H9 (cell line): ENCODE data around the gene CDH20. TPM values are rescaled to one million over a fixed set of nuclear protein-coding genes. Genes with fewer than 3 reads are reported as not detected.

ENCODE experiments used
- DNase-seq: peaks from one replicate; pipeline ENCODE4 v3.0.0-alpha.2; 2017
- H2AFZ ChIP-seq: one replicate; pipeline ENCODE4 v1.6.1; 2013; ENCODE audit warnings: mild to moderate bottlenecking, low read length, control low read depth, moderate library complexity
- H2AK5ac ChIP-seq: 2 replicates; pipeline ENCODE4 v1.6.1; 2013; ENCODE audit warnings: low read length, control low read depth, mixed read lengths; ENCODE audit not compliant: insufficient read length
- H2BK120ac ChIP-seq: one replicate; pipeline ENCODE4 v1.6.1; 2013; ENCODE audit warnings: low read depth, mild to moderate bottlenecking, low read length, control low read depth, inconsistent platforms; ENCODE audit not compliant: poor library complexity, severe bottlenecking
- H2BK12ac ChIP-seq: 2 replicates; pipeline ENCODE4 v1.6.1; 2013; ENCODE audit warnings: low read length, control low read depth, mixed read lengths, low read depth; ENCODE audit not compliant: insufficient read length
- H2BK15ac ChIP-seq: 2 replicates; pipeline ENCODE4 v1.6.1; 2013; ENCODE audit warnings: low read depth, low read length, control low read depth
- H2BK20ac ChIP-seq: one replicate; pipeline ENCODE4 v1.6.1; 2013; ENCODE audit warnings: low read depth, mild to moderate bottlenecking, low read length, control low read depth, inconsistent platforms; ENCODE audit not compliant: poor library complexity, severe bottlenecking
- H2BK5ac ChIP-seq: 2 replicates; pipeline ENCODE4 v1.6.1; 2013; ENCODE audit warnings: low read length, control low read depth, mixed read lengths; ENCODE audit not compliant: insufficient read length
- H3K14ac ChIP-seq: 2 replicates; pipeline ENCODE4 v1.6.1; 2013; ENCODE audit warnings: low read length, control low read depth; ENCODE audit not compliant: insufficient read depth
- H3K18ac ChIP-seq: 2 replicates; pipeline ENCODE4 v1.6.1; 2013; ENCODE audit warnings: low read depth, mild to moderate bottlenecking, mixed read lengths, low read length, control low read depth; ENCODE audit not compliant: insufficient read length
- H3K23ac ChIP-seq: 2 replicates; pipeline ENCODE4 v1.6.1; 2013; ENCODE audit warnings: low read length, control low read depth, mixed read lengths, low read depth; ENCODE audit not compliant: insufficient read length
- H3K23me2 ChIP-seq: 2 replicates; pipeline ENCODE4 v1.6.1; 2013; ENCODE audit warnings: low read depth, mild to moderate bottlenecking, mixed read lengths, low read length, control low read depth; ENCODE audit not compliant: insufficient read length, poor library complexity, severe bottlenecking
- H3K27ac ChIP-seq: 2 replicates; pipeline ENCODE4 v1.5.1; 2013; ENCODE audit warnings: low read length, control low read depth, mixed read lengths, low read depth; ENCODE audit not compliant: insufficient read length
- H3K27me3 ChIP-seq: 2 replicates; pipeline ENCODE4 v1.6.1; 2013; ENCODE audit warnings: low read length, control low read depth, inconsistent platforms; ENCODE audit not compliant: insufficient read depth
- H3K4ac ChIP-seq: 2 replicates; pipeline ENCODE4 v1.6.1; 2013; ENCODE audit warnings: low read depth, mild to moderate bottlenecking, control low read depth, inconsistent platforms, low read length, moderate library complexity
- H3K4me1 ChIP-seq: 2 replicates; pipeline ENCODE4 v1.6.1; 2013; ENCODE audit warnings: low read length, control low read depth, inconsistent platforms; ENCODE audit not compliant: insufficient read depth
- H3K4me2 ChIP-seq: 2 replicates; pipeline ENCODE4 v1.6.1; 2013; ENCODE audit warnings: low read length, control low read depth, mixed read lengths; ENCODE audit not compliant: insufficient read length, insufficient read depth
- H3K56ac ChIP-seq: 2 replicates; pipeline ENCODE4 v1.6.1; 2013; ENCODE audit warnings: low read depth, mild to moderate bottlenecking, mixed read lengths, low read length, control low read depth; ENCODE audit not compliant: insufficient read length
- H3K79me1 ChIP-seq: 2 replicates; pipeline ENCODE4 v1.6.1; 2013; ENCODE audit warnings: low read depth, mild to moderate bottlenecking, moderate library complexity, low read length, control low read depth, inconsistent platforms; ENCODE audit not compliant: insufficient read depth, poor library complexity, severe bottlenecking
- H3K79me2 ChIP-seq: 2 replicates; pipeline ENCODE4 v1.6.1; 2013; ENCODE audit warnings: low read length, control low read depth, inconsistent platforms; ENCODE audit not compliant: insufficient read depth
- H3K9ac ChIP-seq: 2 replicates; pipeline ENCODE4 v1.6.1; 2013; ENCODE audit warnings: low read length, control low read depth, mixed read lengths; ENCODE audit not compliant: insufficient read length; ENCODE audit errors: extremely low read depth
- H3K9me3 ChIP-seq: one replicate; pipeline ENCODE4 v1.6.1; 2013; ENCODE audit warnings: low read depth, low read length, inconsistent platforms; ENCODE audit not compliant: control insufficient read depth
- H3T11ph ChIP-seq: one replicate; pipeline ENCODE4 v1.6.1; 2013; ENCODE audit warnings: mild to moderate bottlenecking, low read length, control low read depth, inconsistent platforms
- H4K20me1 ChIP-seq: one replicate; pipeline ENCODE4 v1.6.1; 2013; ENCODE audit not compliant: control insufficient read depth, insufficient read length, insufficient read depth
- H4K5ac ChIP-seq: 2 replicates; pipeline ENCODE4 v1.6.1; 2013; ENCODE audit warnings: low read depth, mild to moderate bottlenecking, mixed read lengths, low read length, control low read depth; ENCODE audit not compliant: insufficient read length
- H4K8ac ChIP-seq: replicated peaks from 2 replicates; pipeline ENCODE4 v1.6.1; 2013; ENCODE audit warnings: low read length, control low read depth, mixed read lengths, low read depth; ENCODE audit not compliant: insufficient read length
- H4K91ac ChIP-seq: 2 replicates; pipeline ENCODE4 v1.6.1; 2013; ENCODE audit warnings: low read depth, mild to moderate bottlenecking, moderate library complexity, mixed read lengths, low read length, control low read depth; ENCODE audit not compliant: insufficient read length
- H3K27ac Mint-ChIP-seq, 3 experiments: 2 replicates in 2 of 3; 3 replicates in 1 of 3; pipeline ENCODE4 v1.8.0; 2020 to 2021; ENCODE audit warnings: mixed read lengths in 3 of 3, mild to moderate bottlenecking in 1 of 3, moderate library complexity in 1 of 3
- H3K27me3 Mint-ChIP-seq: 2 replicates; pipeline ENCODE4 v1.8.0; 2021; ENCODE audit warnings: low read depth, mild to moderate bottlenecking, moderate library complexity, mixed read lengths
- H3K36me3 Mint-ChIP-seq, 3 experiments: 2 replicates in 2 of 3; 3 replicates in 1 of 3; pipeline ENCODE4 v1.8.0; 2020 to 2021; ENCODE audit warnings: low read depth in 3 of 3, mixed read lengths in 3 of 3; ENCODE audit not compliant: insufficient read depth in 1 of 3
- H3K4me1 Mint-ChIP-seq, 2 experiments: 2 replicates each; pipeline ENCODE4 v1.8.0; 2020; ENCODE audit warnings: mixed read lengths in 2 of 2
- H3K4me3 Mint-ChIP-seq, 2 experiments: 2 replicates in 1 of 2; 3 replicates in 1 of 2; pipeline ENCODE4 v1.8.0; 2020 to 2021; ENCODE audit warnings: mild to moderate bottlenecking in 2 of 2, mixed read lengths in 2 of 2, moderate library complexity in 1 of 2
- H3K9me3 Mint-ChIP-seq, 2 experiments: 2 replicates in 1 of 2; 3 replicates in 1 of 2; pipeline ENCODE4 v1.8.0; 2020; ENCODE audit warnings: mild to moderate bottlenecking in 2 of 2, mixed read lengths in 2 of 2, moderate library complexity in 1 of 2
- CTCF ChIP-seq: fragments of 200-600 bp; sonication (generic); conservative IDR thresholded peaks from 3 replicates; pipeline ENCODE4 v1.8.0; 2021; ENCODE audit warnings: antibody characterized with exemption, mild to moderate bottlenecking
- WGBS: extraction: QIAGEN DNeasy Blood & Tissue Kit; methylation state at CpG from one replicate; pipeline ENCODE4 v1.1.7; 2013; ENCODE audit warnings: missing lambda C conversion rate, low lambda C conversion rate, mixed read lengths; ENCODE audit not compliant: insufficient read length; ENCODE audit errors: extremely low coverage; 5-methylcytosine and 5-hydroxymethylcytosine counted together
- total RNA-seq: library from RNA; stranded (reverse); gene quantifications from 2 replicates; pipeline ENCODE4 v1.2.1, GENCODE V29; 2021

The CDH20 gene
- total RNA-seq, 1 experiment from 2014 or later, result not detected

DNA sequence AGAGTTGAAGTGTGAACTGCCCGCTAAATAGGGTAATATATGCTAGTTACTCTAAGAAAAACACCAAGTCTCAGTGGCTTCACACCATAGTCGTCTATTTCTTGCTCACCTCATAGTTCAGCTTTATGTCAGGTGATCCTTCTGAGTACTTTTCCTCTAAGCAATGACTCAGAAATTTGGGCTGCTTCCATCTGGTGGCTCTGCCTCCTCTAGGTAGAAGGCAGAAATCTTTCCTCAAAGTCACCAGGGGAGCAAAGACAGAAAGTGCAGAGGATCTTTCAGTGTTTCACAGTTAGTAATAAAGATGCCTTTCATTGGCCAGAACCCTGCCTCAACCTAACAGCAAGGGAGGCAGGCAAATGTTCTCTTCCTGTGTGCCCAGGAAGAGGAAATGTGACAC lies 17.3 kb downstream of the CDH20 start:
- no peak overlapping the region for H3K23ac ChIP-seq
- H3K27ac Mint-ChIP-seq, result no peak overlapping the region
- H3K23me2 ChIP-seq, result no peaks in the 10 kb centered on the region
- no peak overlapping the region for H2BK15ac ChIP-seq
- H3K79me2 ChIP-seq, result no peaks in the 10 kb centered on the region
- no peak overlapping the region for H3K56ac ChIP-seq
- H4K8ac ChIP-seq, result no peak overlapping the region
- no peaks in the 10 kb centered on the region for H3K27me3 ChIP-seq
- no peak overlapping the region for H2BK20ac ChIP-seq
- H3K9ac ChIP-seq, result no peak overlapping the region
- H2BK5ac ChIP-seq, result no peak overlapping the region
- no peaks in the 10 kb centered on the region for H3K9me3 Mint-ChIP-seq
- no peak overlapping the region for H2BK12ac ChIP-seq
- no peaks in the 10 kb centered on the region for H4K20me1 ChIP-seq
- no peak overlapping the region for H2BK120ac ChIP-seq
- H3K4me3 Mint-ChIP-seq, result no peak overlapping the region
- H2AFZ ChIP-seq, result no peak overlapping the region
- no peak overlapping the region for H4K91ac ChIP-seq
- no peak overlapping the region for H3T11ph ChIP-seq
- TF ChIP-seq CTCF, result no peak
- H3K27ac ChIP-seq, result no peak overlapping the region
- H3K9me3 ChIP-seq, result no peaks in the 10 kb centered on the region
- no peak overlapping the region for H3K4ac ChIP-seq
- no peaks in the 10 kb centered on the region for H3K79me1 ChIP-seq
- no peaks in the 10 kb centered on the region for H3K4me1 ChIP-seq
- no peaks in the 10 kb centered on the region; a peak in 1 of 4 replicates for H3K4me1 Mint-ChIP-seq
- H2AK5ac ChIP-seq, result no peak overlapping the region
- no peak for DNase-seq
- no peak overlapping the region for H3K4me2 ChIP-seq
- no peaks in the 10 kb centered on the region; the same call in 1 of the 2 replicates for H3K27me3 Mint-ChIP-seq
- H4K5ac ChIP-seq, result no peak overlapping the region
- no peaks in the 10 kb centered on the region for H3K36me3 Mint-ChIP-seq
- no CpG with 5 or more reads among the region's 2 CpGs for WGBS
- no peak overlapping the region for H3K14ac ChIP-seq
- H3K18ac ChIP-seq, result no peak overlapping the region
